ENCODE results near the gene PINK1.

DNA sequence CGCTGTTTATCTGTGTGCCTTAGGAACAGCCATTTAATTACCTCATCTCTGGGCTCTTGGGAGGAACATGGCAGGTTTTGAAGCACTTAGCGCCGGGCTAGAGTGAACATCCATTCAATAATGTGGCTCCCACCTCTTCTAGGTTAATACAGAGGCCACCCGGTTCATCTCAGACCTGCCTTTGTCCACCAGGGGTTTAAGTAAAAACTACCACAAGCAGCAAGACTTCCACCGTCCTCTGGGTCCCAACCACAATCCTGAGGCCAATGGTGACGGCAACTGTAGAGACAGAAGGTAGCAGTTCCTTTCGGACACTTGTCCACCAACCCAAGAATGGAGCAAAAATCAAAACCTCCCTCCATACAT lies 28.8 kb downstream of the PINK1 start:
- TF ChIP-seq, protein P1, sequence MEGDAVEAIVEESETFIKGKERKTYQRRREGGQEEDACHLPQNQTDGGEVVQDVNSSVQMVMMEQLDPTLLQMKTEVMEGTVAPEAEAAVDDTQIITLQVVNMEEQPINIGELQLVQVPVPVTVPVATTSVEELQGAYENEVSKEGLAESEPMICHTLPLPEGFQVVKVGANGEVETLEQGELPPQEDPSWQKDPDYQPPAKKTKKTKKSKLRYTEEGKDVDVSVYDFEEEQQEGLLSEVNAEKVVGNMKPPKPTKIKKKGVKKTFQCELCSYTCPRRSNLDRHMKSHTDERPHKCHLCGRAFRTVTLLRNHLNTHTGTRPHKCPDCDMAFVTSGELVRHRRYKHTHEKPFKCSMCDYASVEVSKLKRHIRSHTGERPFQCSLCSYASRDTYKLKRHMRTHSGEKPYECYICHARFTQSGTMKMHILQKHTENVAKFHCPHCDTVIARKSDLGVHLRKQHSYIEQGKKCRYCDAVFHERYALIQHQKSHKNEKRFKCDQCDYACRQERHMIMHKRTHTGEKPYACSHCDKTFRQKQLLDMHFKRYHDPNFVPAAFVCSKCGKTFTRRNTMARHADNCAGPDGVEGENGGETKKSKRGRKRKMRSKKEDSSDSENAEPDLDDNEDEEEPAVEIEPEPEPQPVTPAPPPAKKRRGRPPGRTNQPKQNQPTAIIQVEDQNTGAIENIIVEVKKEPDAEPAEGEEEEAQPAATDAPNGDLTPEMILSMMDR (IDR thresholded peaks at IDR 0.05), result no peak
- no peak for TF ChIP-seq POLR2A (IDR thresholded peaks at IDR 0.05)
